Hematopoietic multipotent progenitor cell (in vitro differentiated cells): ENCODE measurements around the gene GSTM5. TPM values are rescaled to one million over a fixed set of nuclear protein-coding genes. Genes with fewer than 3 reads are reported as not detected.

ENCODE experiments used
- DNase-seq, 3 donors: peaks; one replicate each; pipeline ENCODE4 v3.0.0-alpha.2; 2011 to 2015; ENCODE audit warnings: low read depth in 2 of 3, low spot score in 2 of 3
- total RNA-seq: library from RNA; depleted of rRNA; stranded (reverse); fragments of >200 nt; gene quantifications from one replicate; pipeline ENCODE4 v1.2.3, GENCODE V29; 2012

The GSTM5 gene
- total RNA-seq, 1 donor = 0.27 TPM

DNA sequence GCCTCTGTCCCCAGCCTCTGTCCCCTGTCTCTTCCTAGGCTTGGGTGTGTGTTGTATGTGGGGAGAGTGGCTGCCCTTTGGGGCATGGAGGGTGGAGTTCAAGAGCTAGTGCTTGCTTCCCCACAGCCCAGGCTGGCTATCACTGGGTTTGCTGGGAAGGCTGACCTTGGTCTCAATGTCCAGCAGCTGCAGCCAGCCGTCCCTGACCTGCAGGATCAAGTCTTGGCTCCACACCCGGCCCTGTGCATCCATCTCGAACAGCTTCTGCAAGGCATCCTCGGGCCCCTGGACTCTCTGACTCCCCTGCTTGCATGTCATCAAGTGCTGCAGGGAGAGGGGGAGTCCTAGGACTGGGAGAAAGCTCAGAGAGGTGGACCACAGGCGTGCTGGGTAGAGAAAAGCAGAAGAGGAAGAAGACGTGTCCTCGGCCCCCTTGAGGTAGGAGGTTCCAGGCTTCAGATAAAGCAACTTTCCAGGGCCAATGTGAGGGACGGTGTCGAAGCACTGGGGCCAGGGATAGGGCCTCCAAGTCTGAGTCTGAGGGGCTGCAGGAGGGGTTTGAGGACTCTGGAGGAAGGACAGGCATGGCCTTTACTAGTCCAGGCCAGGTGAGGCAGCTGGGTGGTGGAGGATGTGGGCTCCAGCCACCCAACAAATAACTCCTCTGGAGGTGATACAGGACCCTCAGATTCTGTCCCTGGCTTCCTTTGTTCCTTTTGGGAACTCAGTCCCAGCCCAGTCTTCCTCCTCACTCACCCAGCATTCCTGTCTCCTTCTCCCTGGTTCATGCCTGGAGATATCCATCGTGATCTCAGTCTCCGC lies 47.7 kb downstream of the GSTM5 start:
- no peak for DNase-seq

- no peak for DNase-seq
Observed at GRCh38 chr1:109760581-109761226, 48.7 kb downstream of the GSTM5 start.

DNA sequence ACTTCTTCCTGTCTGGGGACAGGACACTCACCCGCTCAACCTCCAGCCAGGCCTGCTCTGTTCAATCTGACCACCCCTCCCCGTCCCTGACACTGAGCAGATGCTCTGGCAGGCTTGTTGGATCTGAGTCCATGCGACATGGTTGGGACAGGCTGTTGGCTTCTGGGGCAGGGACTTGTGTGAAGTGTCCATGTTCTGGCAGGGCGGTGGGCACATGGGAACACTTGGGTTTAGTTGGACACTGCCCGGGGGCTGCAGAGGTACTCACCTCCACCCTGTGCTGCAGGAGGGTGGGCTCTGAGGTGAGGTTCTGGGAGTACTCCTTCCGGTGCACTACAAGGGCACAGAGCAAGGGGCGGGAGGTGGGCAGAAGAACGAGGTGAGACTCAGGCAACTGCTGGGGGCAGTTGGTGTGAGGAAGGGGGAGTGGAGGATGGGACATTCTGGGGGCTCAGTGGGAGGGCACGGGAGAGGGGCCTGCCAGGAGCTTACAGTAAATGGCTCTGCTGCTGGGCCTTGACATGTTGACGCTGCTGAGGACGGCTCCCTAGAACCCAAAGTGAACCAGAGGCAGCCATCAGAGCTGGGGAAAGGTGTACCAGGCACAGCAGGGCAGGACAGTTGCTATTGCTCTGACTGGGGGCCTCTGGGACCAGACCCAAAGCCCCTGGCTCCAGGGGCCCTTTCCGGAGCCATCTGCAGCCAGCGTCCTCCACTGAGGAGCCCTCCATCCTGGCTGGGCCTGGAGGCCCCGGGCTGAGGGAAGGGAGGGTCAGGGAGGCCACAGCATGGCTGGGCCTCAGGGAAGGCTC lies 49.4 kb downstream of the GSTM5 start:
- no peak for DNase-seq

- no peak for DNase-seq
Observed at GRCh38 chr1:109762039-109762585, 50.1 kb downstream of the GSTM5 start.

DNA sequence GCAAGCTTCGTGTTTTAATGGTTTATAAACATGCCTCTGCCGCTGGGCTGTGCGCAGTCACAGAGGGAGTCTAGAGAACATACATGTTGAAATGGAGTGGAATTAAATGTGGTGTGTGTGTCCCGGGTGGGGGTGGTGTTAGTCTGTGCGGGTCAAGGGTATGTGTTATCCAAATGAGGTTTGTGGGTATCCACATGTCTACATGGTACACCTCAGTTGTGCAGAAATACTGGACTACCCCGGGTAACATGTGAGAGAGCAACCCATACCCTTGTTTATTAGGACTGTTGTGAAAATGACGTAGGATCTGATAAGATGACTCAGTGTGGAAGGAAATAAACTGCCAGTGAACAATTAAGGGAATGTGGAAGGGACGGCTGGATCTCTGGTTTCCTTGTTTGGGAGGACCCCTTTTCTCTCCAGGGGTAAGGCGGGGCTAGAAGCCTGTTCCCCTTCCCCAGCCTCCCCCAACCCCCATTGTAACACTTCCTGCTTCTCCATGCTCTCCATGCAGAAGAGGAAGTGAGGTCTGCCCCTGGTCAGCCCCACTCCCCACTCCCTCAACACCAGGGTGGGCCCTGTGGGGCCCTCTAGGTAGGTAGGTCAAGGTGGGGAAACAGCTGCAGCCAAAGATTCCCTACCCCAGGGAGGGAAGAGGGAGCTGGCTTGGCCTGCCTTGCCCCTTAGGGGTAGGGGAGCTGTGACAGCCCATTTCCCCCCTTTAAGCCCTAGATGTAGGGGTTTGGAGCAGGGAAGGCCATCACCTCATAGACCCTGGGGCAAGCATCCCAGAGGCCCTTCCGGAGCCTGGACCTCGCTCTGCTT lies 51.0 kb downstream of the GSTM5 start:
- DNase-seq = peak in 1 of 3 donors; percentile 52

DNA sequence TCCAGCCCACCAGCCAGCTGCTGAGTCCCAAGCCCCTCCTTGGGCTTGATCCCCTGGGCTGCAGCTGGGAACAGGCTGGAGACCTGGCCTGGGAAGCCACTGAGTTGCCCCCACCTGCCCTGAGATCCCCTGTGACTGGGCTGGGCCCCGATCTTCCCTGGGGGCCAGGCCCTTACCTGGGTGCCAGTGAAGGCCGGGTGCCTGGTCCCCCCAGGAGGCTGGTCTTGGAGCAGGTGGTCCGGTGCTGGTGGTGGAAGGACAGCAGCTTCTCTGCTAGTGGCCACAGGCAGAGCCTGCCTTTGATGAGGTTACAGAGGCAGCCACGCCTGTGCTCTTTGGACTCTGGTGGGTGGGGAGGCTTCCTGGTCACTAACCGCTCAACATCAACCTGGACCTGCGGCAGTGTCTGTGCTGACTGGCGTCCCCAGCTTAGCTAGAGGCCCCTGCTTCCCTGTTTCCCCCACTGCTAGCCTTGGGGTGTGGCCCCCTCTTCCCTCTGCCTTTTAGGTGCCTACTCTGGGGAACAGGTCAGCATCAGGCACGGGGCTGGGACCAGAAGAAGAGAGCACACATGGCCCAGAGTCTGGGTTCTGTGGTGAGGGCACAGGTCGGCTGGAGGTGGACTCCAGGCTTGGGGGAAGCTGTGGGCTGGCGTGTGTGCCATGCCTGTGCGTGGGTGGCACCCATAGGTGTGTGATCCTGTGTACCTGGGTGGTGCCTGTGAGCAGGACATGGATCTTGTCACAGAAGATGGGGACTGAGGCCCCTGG lies 51.8 kb downstream of the GSTM5 start, which contains the start of gene EPS8L3:
Gene EPS8L3 (minus strand): TSS at position 278 of the 770 bp plus-strand sequence. CDS start 2,174 bp downstream, outside the sequence.
- DNase-seq = no peak

DNA sequence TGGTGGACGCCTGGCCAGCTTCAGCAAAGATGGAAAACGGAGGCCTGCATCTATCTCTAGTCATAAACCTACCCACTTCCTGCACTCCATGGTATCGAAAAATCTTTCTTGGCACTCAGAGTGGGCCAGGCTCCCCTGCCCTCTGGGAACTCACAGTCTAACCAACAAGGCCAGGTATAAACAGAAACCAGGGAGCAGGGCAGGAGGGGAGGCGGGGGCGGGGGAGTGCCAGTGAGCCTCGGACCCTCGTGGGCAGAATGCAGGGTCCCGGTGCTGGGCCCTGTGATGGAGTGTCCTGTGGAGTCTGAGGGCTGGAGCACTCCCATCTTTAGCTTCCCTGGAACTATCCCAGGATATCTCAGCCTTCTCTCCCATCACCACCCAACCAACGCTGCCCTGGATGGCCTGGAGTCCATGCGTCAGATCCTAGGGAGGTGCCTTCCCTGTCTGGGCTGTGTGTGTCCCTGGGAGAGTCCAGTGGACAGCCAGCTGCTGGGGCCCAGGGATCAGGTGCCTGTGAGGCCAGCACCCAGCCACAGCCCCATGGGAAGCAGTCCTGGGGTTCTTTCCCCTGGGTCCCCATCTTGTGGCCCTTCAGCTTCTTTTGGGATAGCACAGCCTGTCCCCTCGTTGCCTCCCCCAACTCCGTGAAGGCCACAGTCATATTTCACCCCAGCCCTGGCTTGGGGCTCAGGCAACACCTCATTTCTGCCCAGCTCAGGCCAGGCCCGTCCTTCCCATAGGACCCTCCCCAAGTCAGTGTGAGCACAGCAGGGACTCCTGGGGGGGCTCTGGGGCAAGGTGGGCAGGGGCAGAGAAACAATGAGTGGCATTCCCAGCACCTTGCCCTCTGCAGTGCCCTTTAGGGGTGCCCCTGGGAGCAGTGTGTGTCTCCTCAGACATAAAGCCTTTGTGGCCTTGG lies 52.8 kb downstream of the GSTM5 start:
- no peak for DNase-seq

- no peak for DNase-seq
Observed at GRCh38 chr1:109765483-109765815, 53.4 kb downstream of the GSTM5 start.

DNA sequence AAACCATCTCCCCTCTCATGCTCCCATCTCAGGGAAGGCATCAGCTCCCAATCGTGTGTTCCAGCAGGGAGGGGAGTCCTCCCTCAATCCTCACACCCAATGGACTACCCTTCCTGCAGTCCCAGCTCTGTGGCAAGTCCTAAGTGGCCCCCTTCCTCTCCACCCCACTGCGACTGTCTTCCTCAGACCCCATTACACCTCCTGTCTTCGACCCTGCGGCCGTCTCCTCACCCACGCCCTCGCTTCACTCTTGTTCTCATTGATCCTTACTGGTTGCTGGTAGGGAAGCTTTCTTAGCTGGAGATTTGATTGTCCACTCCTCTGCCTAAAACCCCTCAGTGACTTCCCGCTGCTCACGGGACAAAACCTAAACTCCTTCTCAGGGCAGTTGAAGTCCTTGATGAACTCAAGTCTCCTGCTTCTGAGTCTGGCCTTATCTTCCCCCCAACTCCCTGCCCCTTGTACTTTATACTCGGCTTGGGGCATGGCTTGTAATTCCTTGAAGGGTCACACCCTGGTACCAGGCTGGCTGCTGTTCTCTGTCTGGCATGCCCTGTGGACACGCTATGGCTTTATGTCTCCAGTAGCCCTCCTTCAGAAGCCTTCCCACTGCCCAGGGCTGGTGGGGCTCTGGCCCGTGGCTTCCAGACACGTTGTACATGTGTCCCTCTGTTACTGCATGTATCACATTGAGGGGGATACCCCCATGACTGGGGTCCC lies 54.0 kb downstream of the GSTM5 start:
- DNase-seq = no peak

- DNase-seq = peak in 1 of 3 donors; percentile 26
Observed at GRCh38 chr1:109766991-109767636, 55.1 kb downstream of the GSTM5 start.

Other genes with a start within 250 kb of the GSTM5 start
- gene SYPL2, start 245.7 kb upstream of the GSTM5 start, total RNA-seq = not detected
- gene ATXN7L2, start 228.3 kb upstream of the GSTM5 start, total RNA-seq = 5.7 TPM
- 9.4 TPM for gene CYB561D1, start 218.2 kb upstream of the GSTM5 start, total RNA-seq
- 1.1 TPM for gene AMIGO1, start 202.5 kb upstream of the GSTM5 start, total RNA-seq
- 0.27 TPM for gene GPR61, start 172.4 kb upstream of the GSTM5 start, total RNA-seq
- gene GNAI3, start 163.6 kb upstream of the GSTM5 start, total RNA-seq = 7.3 TPM
- gene GNAT2, start 92.6 kb upstream of the GSTM5 start, total RNA-seq = 0.27 TPM
- 259 TPM for gene AMPD2, start 92.4 kb upstream of the GSTM5 start, total RNA-seq
- gene GSTM4, start 56.2 kb upstream of the GSTM5 start, total RNA-seq = 12.1 TPM
- gene GSTM2, start 44.2 kb upstream of the GSTM5 start, total RNA-seq = 20.7 TPM
- gene GSTM1, start 24.4 kb upstream of the GSTM5 start, total RNA-seq = not detected
- gene GSTM3, start 28.8 kb downstream of the GSTM5 start, total RNA-seq = 13.5 TPM
- gene EPS8L3, start 51.7 kb downstream of the GSTM5 start, total RNA-seq = not detected
- 23.2 TPM for gene CSF1, start 198.6 kb downstream of the GSTM5 start, total RNA-seq